K562 (cell line): Measurements from ENCODE around the gene TOR1A. TPM values are rescaled to one million over a fixed set of nuclear protein-coding genes. Genes with fewer than 3 reads are reported as not detected.

Experiments used
- BACH1 ChIP-seq: fragments of 200-800 bp; sonication (Bioruptor generic); IDR thresholded peaks from 2 replicates; pipeline ENCODE4 v1.6.1; 2016; ENCODE audit warnings: missing genetic modification characterization, missing compliant biosample characterization
- CEBPB ChIP-seq: fragments of 450-650 bp; IDR thresholded peaks from 2 replicates; pipeline ENCODE4 v1.6.1; 2016; ENCODE audit warnings: missing genetic modification characterization, missing compliant biosample characterization
- FOXM1 ChIP-seq, 2 experiments: fragments of 450-650 bp in 1 of 2; sonication (generic) in 1 of 2; formaldehyde crosslinking in 1 of 2; IDR thresholded peaks; 2 replicates each; pipeline versions ENCODE4 v1.6.1 to v1.9.0; 2017 to 2022; ENCODE audit warnings: low read depth in 2 of 2, mild to moderate bottlenecking in 2 of 2, missing genetic modification reagents in 1 of 2, moderate library complexity in 1 of 2
- HMGN3 ChIP-seq: IDR thresholded peaks from 2 replicates; pipeline ENCODE4 v1.6.1; 2011; ENCODE audit warnings: borderline replicate concordance, low read depth, mild to moderate bottlenecking, mixed read lengths, low read length; ENCODE audit not compliant: insufficient read length; ENCODE audit errors: extremely low read depth
- MYBL2 ChIP-seq, 2 experiments: fragments of 450-650 bp in 1 of 2; sonication (generic) in 1 of 2; formaldehyde crosslinking in 1 of 2; IDR thresholded peaks; 2 replicates each; pipeline versions ENCODE4 v1.6.1 to v1.8.1; 2017 to 2022; ENCODE audit warnings: borderline replicate concordance in 1 of 2, inconsistent platforms in 1 of 2, low read depth in 1 of 2, mild to moderate bottlenecking in 1 of 2, missing genetic modification reagents in 1 of 2, moderate library complexity in 1 of 2
- SMARCB1 ChIP-seq: IDR thresholded peaks from 2 replicates; pipeline ENCODE4 v1.6.1; 2011; ENCODE audit warnings: improper control_type of control experiment, low read depth; ENCODE audit not compliant: insufficient read length
- TCF3 ChIP-seq: sonication (generic); formaldehyde crosslinking; IDR thresholded peaks from 2 replicates; pipeline ENCODE4 v1.4.0; 2020; ENCODE audit warnings: mild to moderate bottlenecking, missing genetic modification reagents
- TRIM24 ChIP-seq, 2 experiments: fragments of 450-650 bp; IDR thresholded peaks; 2 replicates each; pipeline ENCODE4 v1.6.1; 2016
- YY1 ChIP-seq, 3 experiments: IDR thresholded peaks; 2 replicates each; pipeline ENCODE4 v1.6.1; 2011; ENCODE audit warnings: low read length in 2 of 3, mild to moderate bottlenecking in 2 of 3, moderate library complexity in 2 of 3, borderline replicate concordance in 1 of 3, control low read depth in 1 of 3, low read depth in 1 of 3; ENCODE audit not compliant: insufficient read depth in 3 of 3, insufficient replicate concordance in 2 of 3, control insufficient read depth in 1 of 3, insufficient read length in 1 of 3; ENCODE audit errors: extremely low read depth in 1 of 3
- ZFP36 ChIP-seq: fragments of 150-350 bp; IDR thresholded peaks from 2 replicates; pipeline ENCODE4 v1.6.1; 2018; ENCODE audit warnings: low read length, low read depth; ENCODE audit not compliant: partially characterized antibody
- ZNF507 ChIP-seq: conservative IDR thresholded peaks from 2 replicates; pipeline ENCODE4 v1.6.1; 2017; ENCODE audit warnings: missing genetic modification characterization, missing compliant biosample characterization
- polyA plus RNA-seq, 8 experiments: library from polyadenylated mRNA; depleted of rRNA in 4 of 8; stranded (reverse) in 5 of 8; unstranded in 3 of 8; fragments of >200 nt; fragmentation: Nextera tagmentation in 2 of 8; fragmentation: Illumina TruSeq in 1 of 8; extraction: Ambion mirVana in 2 of 8; extraction: Trizol in 1 of 8; gene quantifications; 2 replicates each; pipeline versions ENCODE4 v1.2.1 to v1.2.3, GENCODE V29; 2011 to 2014; ENCODE audit warnings: inconsistent platforms in 1 of 8, missing spikeins in 1 of 8
- total RNA-seq, 7 experiments: library from RNA; depleted of rRNA in 6 of 7; stranded (reverse); fragments of >200 nt in 6 of 7; fragmentation: Illumina TruSeq in 2 of 7; extraction: Trizol in 2 of 7; gene quantifications; 2 replicates each; pipeline versions ENCODE4 v1.2.1 to v1.2.3, GENCODE V29; 2011 to 2021; ENCODE audit warnings: low replicate concordance in 1 of 7
- TF ChIP-seq, protein P1 (sequence below): fragments of 250-450 bp; sonication (Bioruptor Pico); IDR thresholded peaks from 2 replicates; pipeline ENCODE4 v1.4.0; 2020; ENCODE audit warnings: mild to moderate bottlenecking
- TF ChIP-seq, protein P2 (sequence below): IDR thresholded peaks from 3 replicates; pipeline ENCODE4 v1.6.1; 2011; ENCODE audit warnings: borderline replicate concordance, mild to moderate bottlenecking; ENCODE audit not compliant: insufficient read length, insufficient read depth
- TF ChIP-seq, protein P3 (sequence below): fragments of 250-450 bp; sonication (Bioruptor Pico); IDR thresholded peaks from 2 replicates; pipeline ENCODE4 v1.4.0; 2020

Gene TOR1A
- total and polyA plus RNA-seq, 9 of the 15 experiments (the other 6 are each of a cell fraction or from before 2014, with no cell fraction given) = 4.5 to 85.8 (median 51.3) TPM

DNA sequence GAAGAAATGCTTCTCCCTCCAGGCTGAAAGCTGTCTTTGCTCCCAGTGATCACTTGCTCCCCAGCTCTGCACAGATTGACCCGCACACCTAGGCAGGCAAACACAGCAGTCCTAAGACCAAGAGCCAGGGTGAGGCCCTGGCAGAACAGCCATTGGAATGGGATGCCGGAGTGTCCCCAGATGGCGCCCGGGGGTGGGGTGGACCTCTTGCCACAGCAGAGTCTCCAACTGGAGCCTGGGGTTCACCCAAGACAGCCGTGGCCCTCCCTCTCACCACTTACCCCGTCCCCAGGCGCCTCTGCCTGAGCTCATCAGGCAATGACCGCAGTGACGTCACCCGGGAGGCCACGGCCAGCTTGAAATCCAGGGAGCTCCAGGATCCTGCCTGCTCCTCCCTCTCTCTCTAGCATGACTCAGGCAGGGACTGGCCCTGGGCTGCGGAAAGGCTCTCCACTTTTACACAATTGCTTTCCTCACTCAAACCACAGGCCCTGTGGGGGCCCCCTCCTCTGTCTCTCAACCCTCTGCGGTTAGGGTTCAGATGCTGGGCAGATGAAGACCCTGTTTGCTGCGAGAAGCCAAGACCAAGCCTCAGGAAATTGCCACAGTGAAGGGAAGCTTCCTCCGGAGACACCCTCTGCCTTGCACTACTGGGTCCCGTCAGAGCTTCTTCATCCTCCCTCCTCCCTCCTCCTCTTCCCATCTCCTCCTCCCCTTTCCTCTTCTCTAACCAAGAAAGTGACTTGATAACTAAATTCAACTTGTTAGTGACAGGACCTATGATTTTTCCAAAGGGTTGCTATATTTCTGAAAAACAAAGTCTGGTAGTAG lies 46.8 kb downstream of the TOR1A start (continued):
- TF ChIP-seq YY1 (IDR thresholded peaks at IDR 0.05; ENCODE audit: borderline replicate concordance in 1 of 3, control insufficient read depth in 1 of 3, extremely low read depth in 1 of 3, insufficient read depth in 3 of 3, insufficient read length in 1 of 3, insufficient replicate concordance in 2 of 3, low read depth in 1 of 3, low read length in 2 of 3) (peak in 2 of 3 experiments; percentile 49 to 59), FOXM1 (IDR thresholded peaks at IDR 0.05; ENCODE audit: low read depth) (peak; percentile 90), FOXM1 (CRISPR knock-in tag; IDR thresholded peaks at IDR 0.05; ENCODE audit: low read depth) (no peak), MYBL2 (IDR thresholded peaks at IDR 0.05; ENCODE audit: low read depth) (no peak), MYBL2 (CRISPR knock-in tag; IDR thresholded peaks at IDR 0.05; ENCODE audit: borderline replicate concordance) (no peak), BACH1 (peak; percentile 91; the same call in 1 of the 2 replicates), ZFP36 (peak; percentile 59), TRIM24 (IDR thresholded peaks at IDR 0.05) (no peak; a peak in 1 of 4 replicates), SMARCB1 (no peak), TCF3 (CRISPR knock-in tag) (peak; percentile 46; the same call in 1 of the 2 replicates), CEBPB (tag) (peak; percentile 85; the same call in 1 of the 2 replicates), ZNF507 (tag) (no peak), HMGN3 (peak; percentile 60)
- TF ChIP-seq, protein P1, sequence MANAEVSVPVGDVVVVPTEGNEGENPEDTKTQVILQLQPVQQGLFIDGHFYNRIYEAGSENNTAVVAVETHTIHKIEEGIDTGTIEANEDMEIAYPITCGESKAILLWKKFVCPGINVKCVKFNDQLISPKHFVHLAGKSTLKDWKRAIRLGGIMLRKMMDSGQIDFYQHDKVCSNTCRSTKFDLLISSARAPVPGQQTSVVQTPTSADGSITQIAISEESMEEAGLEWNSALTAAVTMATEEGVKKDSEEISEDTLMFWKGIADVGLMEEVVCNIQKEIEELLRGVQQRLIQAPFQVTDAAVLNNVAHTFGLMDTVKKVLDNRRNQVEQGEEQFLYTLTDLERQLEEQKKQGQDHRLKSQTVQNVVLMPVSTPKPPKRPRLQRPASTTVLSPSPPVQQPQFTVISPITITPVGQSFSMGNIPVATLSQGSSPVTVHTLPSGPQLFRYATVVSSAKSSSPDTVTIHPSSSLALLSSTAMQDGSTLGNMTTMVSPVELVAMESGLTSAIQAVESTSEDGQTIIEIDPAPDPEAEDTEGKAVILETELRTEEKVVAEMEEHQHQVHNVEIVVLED = peak; percentile 59
- TF ChIP-seq, protein P2, sequence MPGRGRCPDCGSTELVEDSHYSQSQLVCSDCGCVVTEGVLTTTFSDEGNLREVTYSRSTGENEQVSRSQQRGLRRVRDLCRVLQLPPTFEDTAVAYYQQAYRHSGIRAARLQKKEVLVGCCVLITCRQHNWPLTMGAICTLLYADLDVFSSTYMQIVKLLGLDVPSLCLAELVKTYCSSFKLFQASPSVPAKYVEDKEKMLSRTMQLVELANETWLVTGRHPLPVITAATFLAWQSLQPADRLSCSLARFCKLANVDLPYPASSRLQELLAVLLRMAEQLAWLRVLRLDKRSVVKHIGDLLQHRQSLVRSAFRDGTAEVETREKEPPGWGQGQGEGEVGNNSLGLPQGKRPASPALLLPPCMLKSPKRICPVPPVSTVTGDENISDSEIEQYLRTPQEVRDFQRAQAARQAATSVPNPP = no peak
- TF ChIP-seq, protein P3, sequence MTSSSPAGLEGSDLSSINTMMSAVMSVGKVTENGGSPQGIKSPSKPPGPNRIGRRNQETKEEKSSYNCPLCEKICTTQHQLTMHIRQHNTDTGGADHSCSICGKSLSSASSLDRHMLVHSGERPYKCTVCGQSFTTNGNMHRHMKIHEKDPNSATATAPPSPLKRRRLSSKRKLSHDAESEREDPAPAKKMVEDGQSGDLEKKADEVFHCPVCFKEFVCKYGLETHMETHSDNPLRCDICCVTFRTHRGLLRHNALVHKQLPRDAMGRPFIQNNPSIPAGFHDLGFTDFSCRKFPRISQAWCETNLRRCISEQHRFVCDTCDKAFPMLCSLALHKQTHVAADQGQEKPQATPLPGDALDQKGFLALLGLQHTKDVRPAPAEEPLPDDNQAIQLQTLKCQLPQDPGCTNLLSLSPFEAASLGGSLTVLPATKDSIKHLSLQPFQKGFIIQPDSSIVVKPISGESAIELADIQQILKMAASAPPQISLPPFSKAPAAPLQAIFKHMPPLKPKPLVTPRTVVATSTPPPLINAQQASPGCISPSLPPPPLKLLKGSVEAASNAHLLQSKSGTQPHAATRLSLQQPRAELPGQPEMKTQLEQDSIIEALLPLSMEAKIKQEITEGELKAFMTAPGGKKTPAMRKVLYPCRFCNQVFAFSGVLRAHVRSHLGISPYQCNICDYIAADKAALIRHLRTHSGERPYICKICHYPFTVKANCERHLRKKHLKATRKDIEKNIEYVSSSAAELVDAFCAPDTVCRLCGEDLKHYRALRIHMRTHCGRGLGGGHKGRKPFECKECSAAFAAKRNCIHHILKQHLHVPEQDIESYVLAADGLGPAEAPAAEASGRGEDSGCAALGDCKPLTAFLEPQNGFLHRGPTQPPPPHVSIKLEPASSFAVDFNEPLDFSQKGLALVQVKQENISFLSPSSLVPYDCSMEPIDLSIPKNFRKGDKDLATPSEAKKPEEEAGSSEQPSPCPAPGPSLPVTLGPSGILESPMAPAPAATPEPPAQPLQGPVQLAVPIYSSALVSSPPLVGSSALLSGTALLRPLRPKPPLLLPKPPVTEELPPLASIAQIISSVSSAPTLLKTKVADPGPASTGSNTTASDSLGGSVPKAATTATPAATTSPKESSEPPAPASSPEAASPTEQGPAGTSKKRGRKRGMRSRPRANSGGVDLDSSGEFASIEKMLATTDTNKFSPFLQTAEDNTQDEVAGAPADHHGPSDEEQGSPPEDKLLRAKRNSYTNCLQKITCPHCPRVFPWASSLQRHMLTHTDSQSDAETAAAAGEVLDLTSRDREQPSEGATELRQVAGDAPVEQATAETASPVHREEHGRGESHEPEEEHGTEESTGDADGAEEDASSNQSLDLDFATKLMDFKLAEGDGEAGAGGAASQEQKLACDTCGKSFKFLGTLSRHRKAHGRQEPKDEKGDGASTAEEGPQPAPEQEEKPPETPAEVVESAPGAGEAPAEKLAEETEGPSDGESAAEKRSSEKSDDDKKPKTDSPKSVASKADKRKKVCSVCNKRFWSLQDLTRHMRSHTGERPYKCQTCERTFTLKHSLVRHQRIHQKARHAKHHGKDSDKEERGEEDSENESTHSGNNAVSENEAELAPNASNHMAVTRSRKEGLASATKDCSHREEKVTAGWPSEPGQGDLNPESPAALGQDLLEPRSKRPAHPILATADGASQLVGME (CRISPR knock-in tag) = peak; percentile 89
